HG03520 (cell line): ENCODE measurements around the gene ZFP69B.
"Not testable (repeated sequence)": the region's sequence is repeated elsewhere in the genome, so short reads cannot be mapped to it uniquely, and the experiment has no call there.

Experiments
- ATAC-seq: cut with Tn5 transposase; IDR thresholded peaks from one replicate; pipeline ENCODE4 v1.9.1; 2021; ENCODE audit warnings: mild to moderate bottlenecking, moderate library complexity; ENCODE audit not compliant: unreplicated experiment

ZFP69B gene

GRCh38 chr1:40435471-40435870 is 14.8 kb upstream of the ZFP69B start:
- ATAC-seq, result no peak

- no peak for ATAC-seq
Measured at GRCh38 chr1:40435876-40436275, 14.4 kb upstream of the ZFP69B start.

- ATAC-seq, result no peak
Measured at GRCh38 chr1:40438391-40439015, 11.8 kb upstream of the ZFP69B start.

GRCh38 chr1:40439247-40439646 is 11.0 kb upstream of the ZFP69B start:
- ATAC-seq, result no peak

GRCh38 chr1:40450495-40451237 is 390 bp downstream of the ZFP69B start:
- peak; percentile 44 for ATAC-seq

- no peak for ATAC-seq
Measured at GRCh38 chr1:40451238-40451585, 936 bp downstream of the ZFP69B start.

- ATAC-seq, result no peak
Measured at GRCh38 chr1:40454873-40455272, 4.6 kb downstream of the ZFP69B start.

GRCh38 chr1:40462956-40463590 is 12.8 kb downstream of the ZFP69B start:
- ATAC-seq, result no peak

GRCh38 chr1:40469327-40469726 is 19.1 kb downstream of the ZFP69B start:
- ATAC-seq, result no peak

GRCh38 chr1:40475268-40475667 is 25.0 kb downstream of the ZFP69B start:
- ATAC-seq, result no peak

GRCh38 chr1:40476924-40477677 is 26.8 kb downstream of the ZFP69B start, which contains the start of gene ZFP69:
Gene ZFP69, plus strand, starts transcription at chr1:40477290. Its CDS starts 2,072 bp downstream, at chr1:40479362.
- ATAC-seq, result no peak

- ATAC-seq, result no peak
Measured at GRCh38 chr1:40477678-40478053, 27.4 kb downstream of the ZFP69B start.

- no peak for ATAC-seq
Measured at GRCh38 chr1:40478276-40478675, 28.0 kb downstream of the ZFP69B start.

- ATAC-seq, result no peak
Measured at GRCh38 chr1:40479156-40479555, 28.9 kb downstream of the ZFP69B start.

- ATAC-seq, result no peak
Measured at GRCh38 chr1:40495315-40495903, 45.1 kb downstream of the ZFP69B start.

- not testable (repeated sequence) for ATAC-seq
Measured at GRCh38 chr1:40502651-40503050, 52.4 kb downstream of the ZFP69B start.

- no peak for ATAC-seq
Measured at GRCh38 chr1:40507973-40508372, 57.7 kb downstream of the ZFP69B start.

GRCh38 chr1:40508375-40509341 is 58.4 kb downstream of the ZFP69B start, which contains the start of gene EXO5:
Gene EXO5, plus strand, starts transcription at chr1:40508767. Its CDS starts 5,778 bp downstream, at chr1:40514545.
- peak; percentile 83 for ATAC-seq
